C4-2B (cell line): ENCODE results near the gene FOXD4.
"Not testable (repeated sequence)": the region's sequence is repeated elsewhere in the genome, so short reads cannot be mapped to it uniquely, and the experiment has no call there.

Experiments
- H3K27ac ChIP-seq: fragments of 450-650 bp; 2 replicates; pipeline ENCODE4 v1.5.1; 2017

FOXD4 gene

DNA sequence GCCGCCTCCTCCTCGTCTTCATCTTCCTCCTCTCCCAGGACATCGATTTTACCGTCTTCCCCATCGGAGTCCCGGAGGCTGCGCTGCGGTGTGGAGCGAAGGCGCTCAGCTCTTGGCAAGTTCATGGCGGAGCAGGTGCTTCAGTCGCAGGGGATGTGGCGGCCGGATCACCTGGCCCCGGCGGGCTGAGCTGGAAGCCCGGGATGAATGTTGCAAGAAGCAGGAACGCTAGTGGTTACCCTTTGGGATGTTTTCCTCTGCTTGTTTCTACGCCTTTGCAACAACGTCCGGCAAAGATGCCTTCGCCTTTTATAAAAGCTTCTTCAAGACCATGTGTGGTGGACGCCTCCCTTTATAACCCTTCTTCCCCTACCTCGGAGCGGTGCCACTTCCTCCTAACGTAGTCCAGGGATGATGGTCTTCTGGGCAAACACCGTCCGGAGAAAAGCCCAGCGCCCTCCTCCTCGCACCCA lies at the start of gene FOXD4:
TSS of gene FOXD4 (minus strand) at position 423 of the 473 bp plus-strand sequence. CDS start at position 125, 298 bp downstream.
- not testable (repeated sequence) for H3K27ac ChIP-seq

DNA sequence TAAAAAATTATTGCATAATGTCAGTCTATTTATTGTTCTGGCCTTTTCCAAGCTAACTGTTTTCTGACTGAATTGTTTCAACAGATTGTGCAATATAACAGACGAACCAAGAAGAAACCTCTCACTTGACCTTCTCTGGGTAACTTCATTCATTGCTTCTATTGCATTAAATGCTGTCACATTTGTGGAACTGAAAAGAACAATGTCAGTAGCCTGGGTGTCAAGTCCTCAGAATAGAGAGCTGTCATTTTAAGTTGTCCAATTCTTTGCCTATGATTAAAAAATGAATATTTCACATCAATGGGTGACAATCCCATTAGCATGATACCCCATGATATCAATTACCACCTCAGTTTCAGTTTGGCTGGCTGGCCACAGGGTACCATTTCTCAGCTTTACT lies 41.7 kb upstream of the FOXD4 start:
- H3K27ac ChIP-seq, result not testable (repeated sequence)

DNA sequence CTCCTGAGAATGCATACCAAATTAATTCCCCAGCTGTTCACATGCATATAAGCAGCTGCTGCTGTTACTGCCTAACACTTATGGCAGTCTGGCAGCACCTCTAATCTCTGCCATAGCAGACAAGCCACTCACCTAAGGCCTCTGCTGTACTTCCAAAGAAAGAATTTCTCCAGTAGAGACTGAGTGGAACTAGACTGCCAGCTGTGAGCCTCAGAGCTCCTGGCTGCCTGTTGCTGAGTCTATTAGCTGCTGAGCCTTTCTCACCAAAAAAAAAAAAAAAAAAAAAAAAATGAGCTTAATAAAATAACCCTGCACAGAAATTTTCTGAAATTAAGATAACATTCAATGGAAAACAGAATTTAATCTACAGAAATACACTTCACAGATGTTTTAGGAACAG lies 33.0 kb upstream of the FOXD4 start:
- not testable (repeated sequence) for H3K27ac ChIP-seq

DNA sequence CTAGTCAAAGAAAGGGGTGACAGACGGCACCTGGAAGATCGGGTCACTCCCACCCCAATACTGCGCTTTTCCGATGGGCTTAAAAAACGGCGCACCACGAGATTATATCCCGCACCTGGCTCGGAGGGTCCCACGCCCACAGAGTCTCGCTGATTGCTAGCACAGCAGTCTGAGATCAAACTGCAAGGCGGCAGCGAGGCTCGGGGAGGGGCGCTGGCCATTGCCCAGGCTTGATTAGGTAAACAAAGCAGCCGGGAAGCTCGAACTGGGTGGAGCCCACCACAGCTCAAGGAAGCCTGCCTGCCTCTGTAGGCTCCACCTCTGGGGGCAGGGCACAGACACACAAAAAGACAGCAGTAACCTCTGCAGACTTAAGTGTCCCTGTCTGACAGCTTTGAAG lies 21.7 kb upstream of the FOXD4 start:
- not testable (repeated sequence) for H3K27ac ChIP-seq

DNA sequence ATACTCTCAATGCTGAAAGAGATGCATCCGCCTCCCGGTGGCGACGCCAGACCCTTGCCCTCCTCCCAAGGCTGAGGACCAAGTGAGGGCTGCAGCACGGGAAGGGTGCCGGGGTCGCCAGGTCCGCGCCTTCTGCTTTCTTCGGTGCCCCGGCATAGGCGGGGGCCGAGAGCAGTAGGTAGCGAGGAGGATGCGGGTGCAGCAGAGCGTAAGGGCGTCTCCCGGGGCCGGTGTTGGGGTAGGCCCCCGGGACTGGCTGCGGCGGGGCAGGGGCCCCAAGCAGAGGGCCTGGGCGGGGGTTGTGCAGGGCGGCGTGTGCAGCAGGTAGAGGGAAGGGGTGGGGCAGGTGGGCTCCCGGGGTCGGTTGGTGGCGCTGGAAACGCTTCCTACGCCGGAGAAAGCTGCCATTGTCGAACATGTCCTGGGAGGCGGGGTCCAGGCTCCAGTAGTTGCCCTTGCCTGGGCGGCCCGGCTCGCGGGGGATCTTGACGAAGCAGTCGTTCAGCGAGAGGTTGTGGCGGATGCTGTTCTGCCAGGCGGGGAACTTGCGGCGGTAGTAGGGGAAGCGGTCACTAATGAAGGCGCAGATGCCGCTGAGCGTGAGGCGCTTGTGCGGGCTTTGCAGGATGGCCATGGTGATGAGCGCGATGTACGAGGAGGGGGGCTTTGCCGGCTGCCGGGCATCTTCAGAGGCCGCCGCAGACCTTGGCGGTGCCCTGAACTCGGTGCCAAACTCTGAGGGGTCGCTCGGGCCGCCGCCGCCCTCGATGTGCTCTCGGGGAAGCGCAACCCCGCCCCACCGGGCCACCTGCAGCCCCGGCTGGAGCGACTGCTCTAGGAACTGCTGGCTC lies 848 bp downstream of the FOXD4 start:
- not testable (repeated sequence) for H3K27ac ChIP-seq

DNA sequence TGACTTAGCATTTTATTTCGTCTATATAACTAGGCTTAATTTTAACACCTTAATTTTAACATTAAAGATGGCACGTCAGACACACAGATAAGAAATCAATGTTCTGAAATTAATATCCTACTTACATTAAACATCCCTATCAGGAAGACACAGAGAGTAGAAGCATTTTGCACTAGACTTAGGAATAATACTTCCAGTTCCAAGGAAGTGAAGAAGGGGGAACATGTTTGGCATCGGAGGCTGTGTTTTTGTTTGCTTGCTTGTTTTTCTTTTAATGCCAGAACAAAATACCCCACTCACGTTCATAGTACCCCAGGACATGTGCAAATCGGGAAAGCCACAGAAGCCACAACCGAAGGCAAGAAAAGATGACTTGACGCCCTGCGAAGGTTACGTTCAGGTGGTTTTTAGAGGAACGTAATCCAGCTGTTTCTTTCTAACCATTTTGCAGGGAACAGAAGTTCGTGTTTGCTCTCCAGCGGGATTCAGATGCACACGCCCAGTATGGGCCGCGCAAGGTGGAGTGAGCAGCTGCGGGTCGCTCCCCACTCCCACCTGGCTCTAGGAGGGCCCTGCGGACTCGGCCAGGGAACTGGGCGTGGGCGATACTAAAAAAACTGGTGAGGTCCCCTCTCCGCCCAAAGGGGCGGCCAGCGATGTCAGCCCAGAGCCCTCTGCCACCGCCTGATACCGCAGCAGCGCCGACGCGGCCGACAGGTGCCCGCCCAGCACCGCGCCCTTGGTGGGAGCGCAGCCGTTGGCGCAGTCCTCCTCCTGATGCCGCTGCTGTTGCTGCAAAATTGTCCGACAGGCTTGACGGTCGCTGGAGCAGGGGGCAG lies 1.8 kb downstream of the FOXD4 start:
- H3K27ac ChIP-seq, result not testable (repeated sequence)

DNA sequence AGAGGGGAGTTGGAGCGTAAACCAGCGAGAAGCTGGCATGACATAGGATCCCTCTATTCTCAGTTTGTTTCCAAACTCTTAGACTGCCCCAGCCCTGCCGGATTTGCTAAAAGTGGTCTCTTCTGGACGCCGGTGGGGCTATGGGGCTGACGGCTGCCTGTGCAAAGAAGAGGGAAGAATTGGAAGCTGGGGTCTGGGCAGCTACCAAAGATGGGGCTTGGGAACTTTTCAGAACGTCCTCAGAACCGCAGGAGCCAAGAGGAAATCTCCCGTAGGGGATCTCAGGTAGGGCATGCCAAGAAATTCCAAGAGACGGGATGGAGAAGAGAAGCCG lies 3.1 kb downstream of the FOXD4 start:
- not testable (repeated sequence) for H3K27ac ChIP-seq

DNA sequence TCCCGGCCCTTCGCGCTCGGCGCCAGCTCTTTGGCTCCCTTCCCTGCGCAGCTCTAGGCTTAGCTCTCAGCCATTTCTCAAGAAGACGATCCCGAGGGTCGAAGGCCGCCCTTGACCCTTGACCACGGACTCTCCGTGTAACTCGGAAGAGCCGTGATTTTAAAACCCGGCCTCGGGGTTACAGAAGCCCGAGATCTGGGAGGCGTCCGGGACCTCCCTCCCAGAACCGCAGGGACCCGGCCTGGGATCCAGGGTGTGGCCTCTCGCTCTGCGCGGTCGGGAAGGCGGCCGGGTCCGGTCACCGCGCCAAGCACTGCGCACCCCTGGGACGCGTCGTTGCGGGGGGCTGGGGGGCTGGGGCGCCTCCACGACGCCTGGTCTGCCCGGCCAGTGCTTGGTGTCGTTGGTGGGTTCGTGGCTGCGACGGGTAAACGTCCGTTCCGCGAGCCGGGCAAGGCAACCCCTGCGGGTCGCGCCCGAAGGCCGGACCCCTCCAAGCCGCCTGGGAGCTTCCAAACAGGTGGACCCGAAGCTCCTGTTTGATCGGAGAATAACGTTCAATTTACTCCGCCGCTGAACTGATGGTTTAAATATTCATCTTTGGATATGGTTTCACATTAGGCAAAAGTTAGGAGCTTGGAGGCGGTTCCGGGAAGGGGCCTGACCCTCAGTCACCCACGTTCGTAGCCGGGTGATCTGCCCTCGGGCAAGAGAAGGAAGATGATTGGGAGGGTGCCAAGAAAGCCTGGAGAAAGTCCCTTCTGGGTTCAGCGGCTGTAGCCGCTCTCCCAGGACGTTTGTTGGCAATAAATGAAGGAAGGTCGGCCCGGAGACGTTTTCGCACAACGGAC lies 3.7 kb downstream of the FOXD4 start:
- not testable (repeated sequence) for H3K27ac ChIP-seq

DNA sequence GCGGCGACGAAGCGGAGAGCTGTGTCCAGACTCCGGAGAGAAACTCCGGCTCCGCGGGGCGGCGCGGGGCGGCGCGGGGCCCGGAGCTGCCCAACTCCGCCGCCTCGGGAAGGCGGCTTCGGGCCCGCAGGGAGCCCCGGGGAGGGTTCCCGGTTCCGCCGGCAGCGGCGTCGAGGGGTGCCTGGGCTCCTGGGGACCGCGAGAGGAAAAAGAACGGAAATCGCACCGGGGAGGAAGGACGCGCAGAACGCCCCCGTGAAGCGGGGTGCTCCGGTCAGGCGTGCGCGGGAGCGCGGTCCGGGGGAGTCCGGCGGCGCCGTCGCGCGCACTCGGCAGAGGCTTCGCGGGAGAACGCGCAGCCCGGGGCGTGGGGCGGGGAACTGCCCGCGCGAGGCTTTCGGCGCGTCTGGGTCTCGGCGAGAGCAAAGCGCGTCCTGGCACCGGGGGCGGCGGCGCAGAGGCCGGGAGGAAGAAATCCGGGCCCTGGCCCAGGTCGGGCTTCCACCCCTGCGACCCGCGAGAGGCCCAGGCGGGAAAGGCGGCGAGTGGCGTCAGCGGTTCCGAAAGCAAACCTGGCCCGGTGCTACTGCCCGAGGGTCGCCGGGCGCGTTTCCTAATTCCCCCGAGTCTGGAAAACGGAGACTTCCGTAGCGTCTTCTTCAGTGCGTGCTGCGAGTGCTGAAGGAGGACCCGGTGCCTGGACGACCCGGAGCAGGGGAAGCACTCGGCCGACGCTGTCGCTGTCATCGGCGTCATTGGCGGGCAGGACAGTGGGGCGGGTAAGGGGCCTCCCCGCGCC lies 4.5 kb downstream of the FOXD4 start:
- H3K27ac ChIP-seq, result not testable (repeated sequence)

DNA sequence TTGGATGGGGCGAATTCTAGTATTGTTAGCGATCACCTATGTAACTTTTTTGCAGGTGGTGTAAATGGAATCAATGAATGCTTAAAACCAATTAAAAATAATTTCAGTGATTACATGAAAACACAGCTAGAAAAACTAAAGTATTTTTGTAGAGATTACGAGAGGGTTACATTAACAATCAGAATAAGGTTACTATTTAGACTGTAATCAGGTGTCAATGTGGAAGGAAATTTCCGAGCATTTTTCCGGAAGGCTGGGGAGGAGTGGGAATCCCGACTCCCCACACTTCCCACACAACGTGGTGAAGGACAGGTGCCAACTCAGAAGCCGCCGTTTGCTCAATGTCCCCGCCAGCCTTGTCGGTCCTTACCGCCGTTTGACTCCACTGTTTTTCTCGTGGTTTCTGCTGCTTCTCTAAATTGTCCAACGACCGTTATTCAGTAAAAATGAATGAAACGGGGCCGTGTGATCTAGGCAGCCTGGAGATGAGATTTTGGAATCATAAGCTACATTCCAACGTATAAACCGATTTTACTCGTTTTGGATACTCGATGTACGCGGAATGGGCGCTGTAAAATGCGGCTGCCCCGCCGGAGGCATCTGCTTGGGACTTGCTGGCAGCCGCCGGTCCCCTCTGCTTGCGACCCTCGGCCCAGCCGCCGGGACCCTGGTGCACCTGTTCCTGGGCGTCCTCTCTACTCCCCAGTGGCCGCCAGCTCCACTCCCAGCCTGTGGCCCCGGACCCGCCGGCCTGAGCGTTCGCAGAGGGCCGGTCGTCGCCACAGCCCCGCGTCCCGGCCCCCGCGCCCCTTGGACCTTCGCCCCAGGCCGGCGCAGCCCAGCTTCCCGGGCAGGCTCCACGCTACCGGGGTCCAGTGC lies 5.4 kb downstream of the FOXD4 start:
- H3K27ac ChIP-seq, result not testable (repeated sequence)

DNA sequence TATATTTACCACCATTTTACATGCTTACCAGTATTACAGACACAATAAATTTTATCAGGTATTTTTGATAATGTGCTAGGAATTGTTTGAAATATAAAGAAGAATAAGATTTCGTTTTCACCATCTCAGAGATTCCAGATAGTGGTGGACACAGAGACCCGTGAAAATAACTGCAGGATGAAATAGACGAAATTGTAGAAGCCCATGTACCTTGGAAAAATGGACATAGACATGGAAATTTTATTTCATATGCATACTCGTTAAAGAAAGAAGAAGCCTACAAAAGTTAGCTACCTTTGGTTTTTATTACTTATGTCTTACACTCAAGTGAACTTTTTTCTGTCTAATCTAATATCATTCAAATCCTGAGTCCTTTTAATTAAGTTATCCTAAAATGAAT lies 7.5 kb downstream of the FOXD4 start:
- not testable (repeated sequence) for H3K27ac ChIP-seq

DNA sequence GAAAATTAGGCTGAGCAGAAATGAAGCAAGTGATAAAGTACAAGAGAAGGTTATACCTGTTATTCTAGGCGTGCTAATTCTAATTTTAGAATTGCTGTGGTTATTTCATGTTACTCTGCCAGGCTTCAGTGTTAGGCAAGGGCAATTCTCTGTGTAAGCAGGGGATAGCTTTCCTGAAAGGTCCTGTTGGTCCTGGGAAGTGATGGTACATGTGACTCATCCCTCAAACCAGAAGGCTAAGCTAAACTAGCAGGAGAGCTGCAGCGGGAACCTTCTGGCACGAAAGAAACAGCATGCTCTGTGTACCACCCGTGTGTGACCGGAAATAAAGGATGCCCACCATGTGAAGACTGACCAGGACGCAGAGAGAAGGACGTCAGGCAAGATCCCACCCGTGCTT lies 8.7 kb downstream of the FOXD4 start:
- not testable (repeated sequence) for H3K27ac ChIP-seq

DNA sequence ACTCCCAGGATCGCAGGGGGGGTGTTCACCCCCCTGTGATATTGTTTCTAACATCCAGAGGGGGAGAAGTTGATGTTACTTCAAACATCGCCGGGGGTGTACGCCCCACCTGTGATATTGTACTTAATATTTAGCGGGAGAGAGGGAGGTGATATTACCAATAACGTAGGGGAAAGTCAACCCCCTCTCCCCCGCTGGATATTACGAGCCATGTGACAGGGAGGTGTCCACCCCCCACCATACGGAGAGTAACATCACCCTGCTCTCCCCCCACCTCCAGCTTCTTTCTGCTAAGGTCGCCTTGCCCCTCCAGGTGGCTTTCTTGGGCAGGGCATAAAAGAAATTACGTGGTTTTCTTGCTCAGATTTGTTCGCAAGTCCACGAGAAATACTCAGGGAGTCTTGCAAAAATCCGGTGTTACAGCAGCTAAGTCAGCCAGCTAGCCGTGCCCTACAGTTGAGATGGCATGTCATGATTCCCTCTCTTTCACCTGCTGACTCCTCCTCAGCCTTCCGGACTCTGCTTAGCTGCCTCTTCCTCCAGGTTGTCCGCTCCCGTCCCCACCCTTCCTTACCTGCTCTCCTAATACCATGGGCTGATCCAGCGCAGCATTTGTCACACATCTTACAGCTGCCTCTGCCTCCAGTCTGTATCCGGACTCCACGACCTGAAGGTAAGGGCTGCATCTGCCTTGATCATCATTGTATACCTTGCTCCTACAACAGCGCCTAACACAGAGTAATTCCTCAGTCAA lies 9.3 kb downstream of the FOXD4 start:
- not testable (repeated sequence) for H3K27ac ChIP-seq

DNA sequence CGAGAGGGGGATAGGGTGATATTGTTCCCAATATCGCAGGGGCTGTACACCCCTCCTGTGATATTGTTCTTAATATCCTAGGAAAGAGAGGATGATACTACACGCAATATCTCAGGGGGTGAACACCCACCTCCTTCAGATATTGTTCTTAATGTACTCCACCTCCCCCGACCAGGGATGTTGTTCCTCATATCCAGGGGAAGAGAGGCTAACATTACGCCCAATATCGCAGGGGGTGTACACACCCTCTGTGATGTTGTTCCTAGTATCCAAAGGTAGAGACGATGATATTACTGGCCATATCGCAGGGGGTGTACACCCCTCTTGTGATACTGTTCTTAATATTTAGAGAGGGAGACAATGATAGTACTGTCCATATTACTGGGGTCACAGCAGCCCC lies 12.2 kb downstream of the FOXD4 start:
- H3K27ac ChIP-seq, result not testable (repeated sequence)

DNA sequence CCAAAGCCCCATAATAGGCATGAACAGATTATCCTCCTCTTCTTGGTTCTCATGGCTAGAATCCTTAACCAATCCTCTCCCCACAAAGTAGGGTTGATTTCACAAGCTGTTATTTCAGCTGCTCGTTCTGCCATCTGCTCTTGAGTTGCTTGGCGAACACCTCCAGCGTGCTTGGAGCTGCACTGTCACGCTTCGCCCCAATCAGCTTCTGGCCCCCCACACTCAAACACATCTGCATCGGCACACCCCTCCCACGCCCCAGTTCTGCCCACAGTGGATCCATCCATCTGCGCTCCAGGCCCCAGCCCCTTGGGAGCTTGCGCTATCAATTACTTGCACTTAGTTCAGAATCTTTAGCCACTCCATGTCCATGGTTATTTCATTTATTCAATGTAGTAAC lies 17.8 kb downstream of the FOXD4 start:
- H3K27ac ChIP-seq, result not testable (repeated sequence)

DNA sequence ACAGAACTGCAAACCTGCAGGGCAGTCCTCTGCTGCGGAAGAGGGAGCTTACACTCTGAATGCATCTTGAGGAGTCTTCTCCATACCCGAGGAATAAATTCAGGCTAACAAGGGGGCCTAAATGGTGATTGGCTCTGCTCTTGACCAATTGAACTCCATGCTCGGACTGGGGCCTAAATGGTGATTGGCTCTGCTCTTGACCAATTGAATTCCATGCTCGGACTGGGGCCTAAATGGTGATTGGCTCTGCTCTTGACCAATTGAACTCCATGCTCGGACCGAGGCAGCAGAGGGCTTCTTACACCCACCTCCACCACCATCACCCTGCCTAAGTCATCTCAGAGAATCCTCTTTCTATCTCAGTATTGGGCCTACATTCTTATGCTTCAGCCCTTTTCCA lies 18.4 kb downstream of the FOXD4 start:
- not testable (repeated sequence) for H3K27ac ChIP-seq

DNA sequence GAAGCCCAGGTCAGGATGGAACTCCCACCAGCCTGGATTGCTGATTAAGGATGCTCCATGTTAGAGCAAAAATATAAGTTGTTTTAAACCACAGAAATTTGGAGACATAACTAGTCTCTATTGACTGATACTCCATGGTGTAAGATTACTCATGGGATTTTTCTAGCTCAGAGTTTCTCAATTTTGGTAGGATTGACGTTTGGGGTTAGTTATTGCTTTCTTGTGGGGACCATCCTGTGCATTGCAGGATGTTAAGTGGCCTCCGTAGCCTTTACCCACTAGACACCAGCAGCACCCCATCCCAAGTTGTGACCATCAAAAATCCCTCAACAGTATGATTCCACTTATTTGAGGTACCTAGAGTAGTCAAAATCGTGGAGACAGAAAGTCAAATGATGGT lies 19.4 kb downstream of the FOXD4 start:
- not testable (repeated sequence) for H3K27ac ChIP-seq

DNA sequence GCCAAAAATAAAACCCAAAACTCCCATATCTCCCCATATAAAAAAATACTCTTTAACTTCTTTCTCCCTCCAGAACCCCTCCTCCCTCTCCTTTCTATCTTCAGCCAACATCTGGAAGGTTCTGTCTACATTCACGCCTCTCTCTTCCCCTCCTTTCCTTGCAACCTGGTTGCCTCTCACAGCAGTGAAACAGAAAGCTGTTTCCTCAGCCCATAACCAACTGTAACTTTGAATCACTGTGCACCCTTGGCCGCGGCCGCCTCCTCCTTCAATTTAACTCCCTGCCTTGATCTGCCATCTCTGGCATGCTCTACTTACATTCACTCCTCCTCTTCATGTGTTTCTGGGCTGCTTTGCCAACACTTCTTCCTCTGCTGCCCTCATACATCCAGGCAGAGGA lies 23.2 kb downstream of the FOXD4 start:
- not testable (repeated sequence) for H3K27ac ChIP-seq

DNA sequence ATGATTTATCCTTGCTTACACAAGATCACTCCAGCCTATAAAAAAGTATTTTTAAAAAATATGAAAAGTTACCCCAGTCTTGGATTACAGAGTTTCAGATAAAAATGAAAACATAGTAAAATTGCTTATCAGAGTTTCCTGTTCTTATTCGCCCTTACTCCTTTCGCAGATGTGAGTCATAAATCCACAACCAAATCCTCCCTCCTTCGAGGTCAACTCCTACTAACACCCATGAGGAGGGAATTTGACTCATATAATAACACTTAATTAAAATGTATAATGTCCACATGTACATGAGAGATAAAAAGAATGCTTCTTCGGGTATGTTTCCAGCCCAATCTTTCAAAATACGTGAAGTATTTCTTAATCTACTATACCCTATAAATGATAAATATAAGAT lies 23.9 kb downstream of the FOXD4 start:
- H3K27ac ChIP-seq, result not testable (repeated sequence)

DNA sequence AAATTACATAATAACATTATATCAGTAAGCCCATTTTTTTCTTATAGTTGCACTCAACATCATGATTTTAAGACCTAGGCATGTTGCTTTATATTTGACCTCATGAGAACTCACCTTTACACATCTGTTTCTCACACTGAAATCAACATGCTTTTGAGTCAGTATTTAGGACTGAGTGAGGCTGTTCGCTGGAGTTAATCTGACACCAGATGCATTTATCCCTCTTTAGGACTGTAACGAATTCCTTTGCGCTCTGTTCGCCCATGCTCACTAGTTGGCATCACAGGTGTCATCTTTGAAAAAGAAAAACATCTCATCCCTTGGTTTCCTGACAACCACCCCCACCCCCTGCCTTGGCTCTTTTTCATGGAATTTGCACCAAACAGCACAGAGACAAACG lies 24.3 kb downstream of the FOXD4 start:
- H3K27ac ChIP-seq, result not testable (repeated sequence)
